ENCODE results near the gene OSBPL6.

DNA sequence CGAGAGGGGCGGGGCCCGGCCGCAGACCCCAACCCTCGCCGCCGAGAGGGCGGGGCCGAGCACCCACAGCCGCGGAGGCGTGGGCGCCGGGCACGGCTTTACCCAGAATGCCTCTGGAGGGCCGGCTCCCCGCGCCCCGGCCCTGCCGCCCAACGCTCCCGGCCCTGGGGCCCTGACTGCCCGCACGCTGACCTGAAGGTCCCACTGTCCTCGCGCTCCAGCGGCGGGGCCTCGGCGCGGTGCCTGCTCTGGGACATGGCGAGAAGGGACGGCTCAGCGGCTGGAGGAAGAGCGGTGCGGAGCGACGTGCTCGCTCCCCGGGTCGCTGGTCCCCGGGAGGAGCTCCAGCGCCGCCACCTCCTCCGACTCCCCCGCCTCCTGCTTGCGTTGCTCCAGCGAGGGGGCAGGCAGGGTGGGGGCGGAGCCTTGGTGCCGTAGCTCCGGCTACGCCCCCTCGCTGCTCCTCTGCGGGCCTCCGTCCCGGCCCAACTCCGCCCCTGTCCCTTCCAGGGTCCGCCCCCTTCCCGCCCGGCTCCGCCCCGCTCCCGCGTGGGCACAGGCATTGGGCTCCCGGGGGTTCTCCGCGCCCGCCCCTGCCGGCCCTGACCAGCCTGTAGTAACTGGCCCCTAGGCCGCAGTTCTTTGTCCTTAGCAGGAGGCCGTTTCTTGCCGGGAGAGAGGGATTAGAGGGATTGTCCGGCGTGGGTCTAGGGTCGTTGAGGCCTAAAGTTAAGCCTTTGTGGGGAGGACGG lies 256.6 kb downstream of the OSBPL6 start, which contains the start of the genes PJVK and PRKRA:
- no peak for TF ChIP-seq BHLHE40 (IDR thresholded peaks at IDR 0.05; ENCODE audit: borderline replicate concordance)
- no peak for TF ChIP-seq FOXA1 (IDR thresholded peaks at IDR 0.05)
- peak; percentile 96 for TF ChIP-seq HDGF (IDR thresholded peaks at IDR 0.05; ENCODE audit: borderline replicate concordance)
- TF ChIP-seq, protein P1, sequence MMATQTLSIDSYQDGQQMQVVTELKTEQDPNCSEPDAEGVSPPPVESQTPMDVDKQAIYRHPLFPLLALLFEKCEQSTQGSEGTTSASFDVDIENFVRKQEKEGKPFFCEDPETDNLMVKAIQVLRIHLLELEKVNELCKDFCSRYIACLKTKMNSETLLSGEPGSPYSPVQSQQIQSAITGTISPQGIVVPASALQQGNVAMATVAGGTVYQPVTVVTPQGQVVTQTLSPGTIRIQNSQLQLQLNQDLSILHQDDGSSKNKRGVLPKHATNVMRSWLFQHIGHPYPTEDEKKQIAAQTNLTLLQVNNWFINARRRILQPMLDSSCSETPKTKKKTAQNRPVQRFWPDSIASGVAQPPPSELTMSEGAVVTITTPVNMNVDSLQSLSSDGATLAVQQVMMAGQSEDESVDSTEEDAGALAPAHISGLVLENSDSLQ (IDR thresholded peaks at IDR 0.05): no peak
- TF ChIP-seq SP1 (IDR thresholded peaks at IDR 0.05): no peak
- no peak for TF ChIP-seq LEF1 (IDR thresholded peaks at IDR 0.05; ENCODE audit: borderline replicate concordance)
- no peak for TF ChIP-seq FOXK2 (IDR thresholded peaks at IDR 0.05)
- peak; percentile 46 for TF ChIP-seq ELF4 (IDR thresholded peaks at IDR 0.05)
- TF ChIP-seq ARNT (IDR thresholded peaks at IDR 0.05): no peak
